Measurements from ENCODE around the gene GGT1.

DNA sequence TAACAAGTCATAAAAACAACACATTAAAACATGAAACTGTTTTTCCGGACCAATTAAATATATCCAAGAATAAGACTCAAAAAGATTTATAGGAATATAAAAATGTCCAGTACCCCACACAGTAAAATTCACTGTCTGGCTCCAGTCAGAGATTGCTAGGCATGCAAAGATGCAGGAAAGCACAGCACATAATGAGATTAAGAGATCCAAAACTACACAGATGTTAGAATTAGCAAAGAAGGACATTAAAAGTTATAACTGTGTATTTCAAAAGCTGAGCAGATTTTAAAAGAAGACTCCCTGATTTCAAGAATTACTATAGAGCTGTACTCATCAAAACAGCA lies 23.8 kb upstream of the GGT1 start:
- TF ChIP-seq, protein P1, sequence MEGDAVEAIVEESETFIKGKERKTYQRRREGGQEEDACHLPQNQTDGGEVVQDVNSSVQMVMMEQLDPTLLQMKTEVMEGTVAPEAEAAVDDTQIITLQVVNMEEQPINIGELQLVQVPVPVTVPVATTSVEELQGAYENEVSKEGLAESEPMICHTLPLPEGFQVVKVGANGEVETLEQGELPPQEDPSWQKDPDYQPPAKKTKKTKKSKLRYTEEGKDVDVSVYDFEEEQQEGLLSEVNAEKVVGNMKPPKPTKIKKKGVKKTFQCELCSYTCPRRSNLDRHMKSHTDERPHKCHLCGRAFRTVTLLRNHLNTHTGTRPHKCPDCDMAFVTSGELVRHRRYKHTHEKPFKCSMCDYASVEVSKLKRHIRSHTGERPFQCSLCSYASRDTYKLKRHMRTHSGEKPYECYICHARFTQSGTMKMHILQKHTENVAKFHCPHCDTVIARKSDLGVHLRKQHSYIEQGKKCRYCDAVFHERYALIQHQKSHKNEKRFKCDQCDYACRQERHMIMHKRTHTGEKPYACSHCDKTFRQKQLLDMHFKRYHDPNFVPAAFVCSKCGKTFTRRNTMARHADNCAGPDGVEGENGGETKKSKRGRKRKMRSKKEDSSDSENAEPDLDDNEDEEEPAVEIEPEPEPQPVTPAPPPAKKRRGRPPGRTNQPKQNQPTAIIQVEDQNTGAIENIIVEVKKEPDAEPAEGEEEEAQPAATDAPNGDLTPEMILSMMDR (IDR thresholded peaks at IDR 0.05) = no peak
- TF ChIP-seq EZH2 (IDR thresholded peaks at IDR 0.05) = no peak
- no peak for TF ChIP-seq EZH2phosphoT487 (IDR thresholded peaks at IDR 0.05)
